Naive thymus-derived CD4-positive, alpha-beta T cell (primary cell): ENCODE results near the gene ZNF726. TPM values are rescaled to one million over a fixed set of nuclear protein-coding genes. Genes with fewer than 3 reads are reported as not detected.

Source experiments
- ATAC-seq: fragments of 150-1000 bp; cut with Tn5 transposase; 2 replicates; pipeline ENCODE4 v1.10.0; 2021; ENCODE audit warnings: mild to moderate bottlenecking, moderate library complexity
- CTCF ChIA-PET: fragments of 350-600 bp; sonication (Branson Sonifier 250); formaldehyde crosslinking; loops from one replicate; lab custom pipeline; 2021; ENCODE audit warnings: antibody characterized with exemption; lab: Charles Lee
- POLR2A ChIA-PET: fragments of 350-600 bp; sonication (Branson Sonifier 250); formaldehyde crosslinking; loops from one replicate; lab custom pipeline; 2021; ENCODE audit warnings: antibody characterized with exemption, inconsistent platforms; lab: Charles Lee
- DNase-seq, 9 donors: peaks; one replicate each; pipeline versions ENCODE4 v3.0.0 to v3.0.0-alpha.2; 2020 to 2022; ENCODE audit warnings: mixed read lengths in 1 of 9
- H3K27ac ChIP-seq: one replicate; pipeline ENCODE4 v1.7.0; 2013; ENCODE audit warnings: mild to moderate bottlenecking, low read depth, low read length, moderate library complexity
- H3K27me3 ChIP-seq, 2 donors: one replicate each; pipeline ENCODE4 v1.7.0; 2013; ENCODE audit warnings: low read length in 2 of 2, mild to moderate bottlenecking in 2 of 2, moderate library complexity in 2 of 2; ENCODE audit not compliant: control insufficient read depth in 2 of 2, insufficient read depth in 2 of 2
- H3K36me3 ChIP-seq, 3 experiments: 1 replicate in 2 of 3; 2 replicates in 1 of 3; pipeline ENCODE4 v1.7.0; 2013; ENCODE audit warnings: low read length in 3 of 3, mild to moderate bottlenecking in 3 of 3, moderate library complexity in 1 of 3; ENCODE audit not compliant: insufficient read depth in 3 of 3, control insufficient read depth in 2 of 3
- H3K4me1 ChIP-seq, 2 donors: one replicate each; pipeline ENCODE4 v1.7.0; 2013; ENCODE audit warnings: low read length in 2 of 2, mild to moderate bottlenecking in 2 of 2, moderate library complexity in 1 of 2; ENCODE audit not compliant: control insufficient read depth in 2 of 2, insufficient read depth in 2 of 2
- H3K4me3 ChIP-seq: 2 replicates; pipeline ENCODE4 v1.7.0; 2013; ENCODE audit warnings: mild to moderate bottlenecking, low read length
- H3K9me3 ChIP-seq, 3 experiments: 1 replicate in 2 of 3; 2 replicates in 1 of 3; pipeline ENCODE4 v1.7.0; 2013; ENCODE audit warnings: low read length in 3 of 3; ENCODE audit not compliant: control insufficient read depth in 2 of 3
- H3K27ac Mint-ChIP-seq, 9 donors: one replicate each; pipeline ENCODE4 v1.8.0; 2020 to 2022; ENCODE audit warnings: mixed read lengths in 9 of 9, mild to moderate bottlenecking in 8 of 9, moderate library complexity in 5 of 9, inconsistent platforms in 2 of 9
- H3K27me3 Mint-ChIP-seq, 5 donors: one replicate each; pipeline ENCODE4 v1.8.0; 2021 to 2022; ENCODE audit warnings: mixed read lengths in 5 of 5, mild to moderate bottlenecking in 1 of 5
- H3K36me3 Mint-ChIP-seq, 5 donors: one replicate each; pipeline ENCODE4 v1.8.0; 2020 to 2022; ENCODE audit warnings: mixed read lengths in 5 of 5, mild to moderate bottlenecking in 3 of 5, inconsistent platforms in 1 of 5
- H3K4me1 Mint-ChIP-seq, 7 donors: one replicate each; pipeline ENCODE4 v1.8.0; 2020 to 2022; ENCODE audit warnings: mixed read lengths in 7 of 7, mild to moderate bottlenecking in 3 of 7, inconsistent platforms in 1 of 7
- H3K4me3 Mint-ChIP-seq, 10 donors: one replicate each; pipeline ENCODE4 v1.8.0; 2020 to 2022; ENCODE audit warnings: mild to moderate bottlenecking in 10 of 10, mixed read lengths in 10 of 10, moderate library complexity in 6 of 10, inconsistent platforms in 2 of 10
- H3K9me3 Mint-ChIP-seq, 11 donors: one replicate each; pipeline ENCODE4 v1.8.0; 2020 to 2022; ENCODE audit warnings: mixed read lengths in 11 of 11, mild to moderate bottlenecking in 4 of 11, inconsistent platforms in 1 of 11, moderate library complexity in 1 of 11
- intact Hi-C, 2 donors: fragments of 100-400 bp; cut with micrococcal nuclease; formaldehyde crosslinking; loops; one replicate each; pipeline ENCODE4 v1.15.1; 2023
- polyA plus RNA-seq, 2 donors: library from polyadenylated mRNA; unstranded; fragments of 300-500 nt; fragmentation: Illumina TruSeq; gene quantifications; one replicate each; pipeline ENCODE4 v1.2.3, GENCODE V29; 2021
- total RNA-seq, 6 experiments: library from RNA in 5 of 6; stranded (reverse) in 5 of 6; gene quantifications; 1 replicate in 5 of 6; 2 replicates in 1 of 6; pipeline ENCODE4 v1.2.3 and lab custom pipeline; 2021 to 2026

The ZNF726 gene
- total and polyA plus RNA-seq, 7 experiments from 2014 or later, result 2.1 to 6.8 (median 3.3) TPM

GRCh38 chr19:23983406-23983805 is 68.7 kb downstream of the ZNF726 start:
- no peak for ATAC-seq
- Histone ChIP-seq H3K9me3 (no peaks in the 10 kb centered on the region), H3K27ac (no peak overlapping the region), H3K27me3 (no peaks in the 10 kb centered on the region), H3K4me1 (no peaks in the 10 kb centered on the region), H3K4me3 (no peak overlapping the region), H3K36me3 (no peaks in the 10 kb centered on the region)
- intact Hi-C loops, result no loop called here
- no peaks in the 10 kb centered on the region for H3K4me1 Mint-ChIP-seq
- no peaks in the 10 kb centered on the region for H3K27me3 Mint-ChIP-seq
- DNase-seq, result no peak
- ChIA-PET POLR2A (no interaction called here), CTCF (no interaction called here)
- H3K9me3 Mint-ChIP-seq, result peaks cover 0 to 39% (median 0%) of the 10 kb centered on the region in 11 donors
- peaks cover 0 to 3% (median 0%) of the 10 kb centered on the region in 5 donors for H3K36me3 Mint-ChIP-seq
- H3K4me3 Mint-ChIP-seq, result no peak overlapping the region
- H3K27ac Mint-ChIP-seq, result no peak overlapping the region

Other genes with a start within 250 kb of the ZNF726 start
- gene ZNF675, start 227.7 kb upstream of the ZNF726 start, total RNA-seq, result 10 to 100 TPM; 17.5 to 39.6 (median 24.0) TPM
- 10 to 100 TPM; 21.4 to 29.4 TPM for gene ZNF675, start 227.7 kb upstream of the ZNF726 start, polyA plus RNA-seq
- 10 to 100 TPM in 1 of 5 experiments, 1 to 10 TPM in 4; 1.8 to 12.9 (median 4.4) TPM for gene ZNF681, start 156.0 kb upstream of the ZNF726 start, total RNA-seq
- 1 to 10 TPM; 2.6 to 5.7 TPM for gene ZNF681, start 156.0 kb upstream of the ZNF726 start, polyA plus RNA-seq
- 10 to 100 TPM; 10.8 to 17.1 (median 15.5) TPM for gene ZNF254, start 172.3 kb downstream of the ZNF726 start, total RNA-seq
- gene ZNF254, start 172.3 kb downstream of the ZNF726 start, polyA plus RNA-seq, result 1 to 10 TPM; 4.1 to 5.8 TPM